ENCODE measurements around the gene OLIG2.

Gene OLIG2

DNA sequence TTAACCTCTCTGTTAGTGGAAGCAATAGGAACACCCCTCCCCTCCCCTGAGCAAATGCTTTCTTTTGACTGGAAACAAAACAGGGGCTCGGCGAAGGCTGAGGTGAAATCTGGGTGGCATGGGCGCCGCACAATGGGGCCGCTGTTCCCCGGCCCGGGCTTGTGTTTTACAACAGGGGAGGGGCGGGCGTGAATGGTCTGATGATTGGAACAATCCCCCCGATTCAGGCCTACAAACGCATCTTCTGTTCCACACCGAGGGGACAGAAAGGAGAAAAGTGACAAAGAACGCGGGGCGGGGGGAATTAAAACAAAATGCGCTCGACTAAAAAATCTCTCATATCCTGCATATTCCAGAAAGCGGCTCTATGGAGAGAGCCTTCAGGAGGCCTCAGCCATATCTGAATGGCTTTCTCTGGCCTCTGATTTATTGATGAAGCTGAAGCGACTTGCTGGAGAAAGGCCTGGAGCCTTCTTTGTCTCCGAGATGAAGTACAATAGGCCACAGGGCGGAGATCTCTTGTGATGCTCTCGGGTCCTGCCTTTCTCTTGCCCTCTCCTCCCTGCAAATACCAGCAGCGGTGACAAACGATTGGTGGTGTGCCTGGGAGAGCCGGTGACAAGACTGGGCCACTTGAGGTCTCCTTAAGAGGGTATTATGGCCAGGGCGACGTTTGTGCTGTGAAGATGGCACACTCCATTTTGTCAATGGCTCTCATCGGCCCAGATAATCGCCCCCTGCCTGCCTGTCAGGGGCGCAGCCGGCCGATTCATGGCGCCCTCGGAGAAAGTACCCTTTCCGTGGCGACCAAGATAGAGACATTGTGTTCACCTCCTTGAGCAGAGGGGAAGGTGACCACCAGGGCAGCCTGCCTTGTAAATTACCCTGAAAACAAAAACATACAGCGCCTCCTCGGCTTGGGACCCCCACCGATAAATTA, 47.1 kb upstream of the OLIG2 start:
- H3K27me3 ChIP-seq (ENCODE audit: insufficient read depth, low read length, poor library complexity, severe bottlenecking) = no peaks in the 10 kb centered on the region
- H3K9me3 ChIP-seq (ENCODE audit: insufficient read depth, low read depth, low read length) = no peaks in the 10 kb centered on the region
- H3K4me1 ChIP-seq (ENCODE audit: insufficient read depth, low read length, poor library complexity, severe bottlenecking) = no peaks in the 10 kb centered on the region
- no peaks in the 10 kb centered on the region for H3K9me2 ChIP-seq (replicated peaks; ENCODE audit: low read depth, low read length)
- H3K4me2 ChIP-seq (ENCODE audit: low read depth, low read length, poor library complexity, severe bottlenecking) = no peak overlapping the region
- H3K36me3 ChIP-seq (ENCODE audit: insufficient read depth, low read length) = no peaks in the 10 kb centered on the region
- no peak overlapping the region for H2AFZ ChIP-seq (ENCODE audit: low read length)
- H4K20me1 ChIP-seq (ENCODE audit: insufficient read depth, low read length, poor library complexity, severe bottlenecking) = no peaks in the 10 kb centered on the region
- H3K4me3 ChIP-seq (ENCODE audit: low read length, poor library complexity, severe bottlenecking) = no peak overlapping the region
- no peak for TF ChIP-seq EZH2phosphoT487 (IDR thresholded peaks at IDR 0.05; ENCODE audit: borderline replicate concordance)
- TF ChIP-seq, protein P1, sequence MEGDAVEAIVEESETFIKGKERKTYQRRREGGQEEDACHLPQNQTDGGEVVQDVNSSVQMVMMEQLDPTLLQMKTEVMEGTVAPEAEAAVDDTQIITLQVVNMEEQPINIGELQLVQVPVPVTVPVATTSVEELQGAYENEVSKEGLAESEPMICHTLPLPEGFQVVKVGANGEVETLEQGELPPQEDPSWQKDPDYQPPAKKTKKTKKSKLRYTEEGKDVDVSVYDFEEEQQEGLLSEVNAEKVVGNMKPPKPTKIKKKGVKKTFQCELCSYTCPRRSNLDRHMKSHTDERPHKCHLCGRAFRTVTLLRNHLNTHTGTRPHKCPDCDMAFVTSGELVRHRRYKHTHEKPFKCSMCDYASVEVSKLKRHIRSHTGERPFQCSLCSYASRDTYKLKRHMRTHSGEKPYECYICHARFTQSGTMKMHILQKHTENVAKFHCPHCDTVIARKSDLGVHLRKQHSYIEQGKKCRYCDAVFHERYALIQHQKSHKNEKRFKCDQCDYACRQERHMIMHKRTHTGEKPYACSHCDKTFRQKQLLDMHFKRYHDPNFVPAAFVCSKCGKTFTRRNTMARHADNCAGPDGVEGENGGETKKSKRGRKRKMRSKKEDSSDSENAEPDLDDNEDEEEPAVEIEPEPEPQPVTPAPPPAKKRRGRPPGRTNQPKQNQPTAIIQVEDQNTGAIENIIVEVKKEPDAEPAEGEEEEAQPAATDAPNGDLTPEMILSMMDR (conservative IDR thresholded peaks at IDR 0.05; ENCODE audit: low read length) = no peak
- no peaks in the 10 kb centered on the region for H3F3A ChIP-seq (ENCODE audit: low read depth)
- no peaks in the 10 kb centered on the region for H3K79me2 ChIP-seq (ENCODE audit: insufficient read depth, low read length)
- no peak overlapping the region for H3K9ac ChIP-seq (ENCODE audit: low read depth, low read length, poor library complexity, severe bottlenecking)

DNA sequence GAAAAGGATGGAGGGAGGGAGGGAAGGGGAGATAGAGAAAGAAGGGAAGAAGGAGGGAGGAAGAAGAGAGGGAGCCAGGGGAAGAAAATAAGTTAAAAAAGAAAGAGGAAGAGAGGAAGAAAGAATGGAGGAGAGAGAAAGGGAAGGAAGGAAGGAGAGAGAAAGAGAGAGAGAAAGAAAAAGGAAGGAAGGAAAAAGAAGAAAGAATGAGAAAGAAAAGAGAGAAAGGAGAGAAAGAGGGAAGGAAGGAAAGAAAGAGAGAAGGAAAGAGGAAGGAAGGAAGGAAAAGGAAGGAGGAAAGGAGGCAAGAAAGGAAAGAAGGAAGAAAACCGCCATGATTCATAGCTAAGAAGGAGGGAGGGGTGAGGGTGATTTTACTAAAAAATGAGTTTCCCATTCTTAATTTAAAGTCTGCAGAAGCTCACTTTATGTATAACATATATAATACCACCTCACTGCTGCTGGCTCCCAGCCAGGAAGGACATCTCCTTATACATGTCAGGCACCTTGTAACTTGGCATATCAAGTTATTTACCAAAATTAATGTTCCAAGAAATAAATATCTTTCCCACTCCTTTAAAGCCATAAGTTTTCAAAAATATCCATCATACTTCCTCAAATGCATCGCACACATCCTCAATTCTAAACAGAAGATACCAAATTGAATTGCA, 46.0 kb upstream of the OLIG2 start:
- no peaks in the 10 kb centered on the region for H4K20me1 ChIP-seq (ENCODE audit: insufficient read depth, low read length, poor library complexity, severe bottlenecking)
- H3K4me2 ChIP-seq (ENCODE audit: low read depth, low read length, poor library complexity, severe bottlenecking) = no peak overlapping the region
- no peak overlapping the region for H3K4me3 ChIP-seq (ENCODE audit: low read length, poor library complexity, severe bottlenecking)
- no peaks in the 10 kb centered on the region for H3K79me2 ChIP-seq (ENCODE audit: insufficient read depth, low read length)
- no peaks in the 10 kb centered on the region for H3K9me3 ChIP-seq (ENCODE audit: insufficient read depth, low read depth, low read length)
- no peak for TF ChIP-seq EZH2phosphoT487 (IDR thresholded peaks at IDR 0.05; ENCODE audit: borderline replicate concordance)
- TF ChIP-seq, protein P1 (conservative IDR thresholded peaks at IDR 0.05; ENCODE audit: low read length) = no peak
- H3K36me3 ChIP-seq (ENCODE audit: insufficient read depth, low read length) = no peaks in the 10 kb centered on the region
- H3K9me2 ChIP-seq (replicated peaks; ENCODE audit: low read depth, low read length) = no peaks in the 10 kb centered on the region
- no peaks in the 10 kb centered on the region for H3K27me3 ChIP-seq (ENCODE audit: insufficient read depth, low read length, poor library complexity, severe bottlenecking)
- H3K9ac ChIP-seq (ENCODE audit: low read depth, low read length, poor library complexity, severe bottlenecking) = no peak overlapping the region
- no peaks in the 10 kb centered on the region for H3F3A ChIP-seq (ENCODE audit: low read depth)
- no peaks in the 10 kb centered on the region for H3K4me1 ChIP-seq (ENCODE audit: insufficient read depth, low read length, poor library complexity, severe bottlenecking)
- H2AFZ ChIP-seq (ENCODE audit: low read length) = no peak overlapping the region

DNA sequence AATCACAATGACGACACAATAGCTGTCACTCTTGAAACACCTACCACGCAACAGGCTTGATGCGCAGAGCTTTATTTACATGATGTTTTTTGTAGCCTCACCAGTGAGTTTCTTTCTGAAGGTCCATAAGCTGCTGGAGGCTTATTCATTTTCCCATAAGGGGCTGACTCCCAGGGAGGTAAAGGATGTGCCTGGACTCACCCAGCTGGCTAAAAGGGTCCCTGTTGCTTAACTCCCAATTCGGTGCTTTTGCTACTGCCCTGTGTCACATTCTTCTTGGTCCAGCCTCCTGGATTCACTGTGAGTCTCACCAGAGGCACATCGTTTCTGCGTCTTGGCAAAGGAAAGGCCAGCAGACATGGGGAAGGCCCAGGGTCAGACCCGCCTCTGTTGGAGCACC, 44.6 kb upstream of the OLIG2 start:
- TF ChIP-seq, protein P1 (conservative IDR thresholded peaks at IDR 0.05; ENCODE audit: low read length) = no peak
- TF ChIP-seq EZH2phosphoT487 (IDR thresholded peaks at IDR 0.05; ENCODE audit: borderline replicate concordance) = no peak
- H3K36me3 ChIP-seq (ENCODE audit: insufficient read depth, low read length) = no peaks in the 10 kb centered on the region
- no peak overlapping the region for H2AFZ ChIP-seq (ENCODE audit: low read length)
- H3K4me1 ChIP-seq (ENCODE audit: insufficient read depth, low read length, poor library complexity, severe bottlenecking) = no peaks in the 10 kb centered on the region
- no peak overlapping the region for H3K4me3 ChIP-seq (ENCODE audit: low read length, poor library complexity, severe bottlenecking)
- no peaks in the 10 kb centered on the region for H3K27me3 ChIP-seq (ENCODE audit: insufficient read depth, low read length, poor library complexity, severe bottlenecking)
- no peaks in the 10 kb centered on the region for H3K79me2 ChIP-seq (ENCODE audit: insufficient read depth, low read length)
- no peaks in the 10 kb centered on the region for H4K20me1 ChIP-seq (ENCODE audit: insufficient read depth, low read length, poor library complexity, severe bottlenecking)
- no peaks in the 10 kb centered on the region for H3K9me2 ChIP-seq (replicated peaks; ENCODE audit: low read depth, low read length)
- no peak overlapping the region for H3K4me2 ChIP-seq (ENCODE audit: low read depth, low read length, poor library complexity, severe bottlenecking)
- no peaks in the 10 kb centered on the region for H3K9me3 ChIP-seq (ENCODE audit: insufficient read depth, low read depth, low read length)
- H3F3A ChIP-seq (ENCODE audit: low read depth) = no peaks in the 10 kb centered on the region
- H3K9ac ChIP-seq (ENCODE audit: low read depth, low read length, poor library complexity, severe bottlenecking) = no peak overlapping the region
